ENCODE measurements around the gene ATP5MC2.

DNA sequence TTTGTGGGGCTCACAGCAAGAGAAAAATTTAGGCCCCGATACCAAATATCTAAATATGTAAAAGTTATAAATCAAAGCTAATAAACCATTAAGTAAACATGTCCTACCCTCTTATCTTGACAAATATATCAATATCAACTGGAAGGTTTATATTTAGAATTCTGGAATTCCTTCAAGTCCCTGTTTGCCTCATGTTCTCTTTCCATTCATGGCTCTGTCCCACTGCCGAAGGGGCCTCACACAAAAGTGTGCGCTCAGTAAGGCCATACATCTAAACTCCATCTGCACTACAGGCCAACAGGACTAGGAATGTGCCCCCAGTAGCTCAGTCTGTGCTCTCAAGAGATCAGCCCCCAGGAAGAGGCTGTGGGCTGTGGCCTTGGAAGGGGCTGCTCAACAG, 10.6 kb upstream of the ATP5MC2 start:
- TF ChIP-seq ATF3 (IDR thresholded peaks at IDR 0.05) (no peak), SIN3A (IDR thresholded peaks at IDR 0.05; ENCODE audit: low read depth) (no peak), TCF7L2 (IDR thresholded peaks at IDR 0.05; ENCODE audit: borderline replicate concordance, extremely low read depth, insufficient read depth, insufficient read length) (no peak), EZH2 (IDR thresholded peaks at IDR 0.05) (no peak), CTCF (IDR thresholded peaks at IDR 0.05 in 2 of 3, conservative IDR thresholded peaks at IDR 0.05 in 1 of 3; ENCODE audit: borderline replicate concordance in 1 of 3, insufficient read depth in 1 of 3, low read depth in 2 of 3, low read length in 2 of 3) (no peak), POLR2AphosphoS5 (IDR thresholded peaks at IDR 0.05; ENCODE audit: low read depth, low read length) (no peak), POLR2A (IDR thresholded peaks at IDR 0.05; ENCODE audit: borderline replicate concordance, extremely low read depth, insufficient read depth, insufficient read length) (no peak), JUND (IDR thresholded peaks at IDR 0.05) (no peak), ZNF274 (IDR thresholded peaks at IDR 0.05; ENCODE audit: low read depth, low read length) (no peak), SP1 (IDR thresholded peaks at IDR 0.05; ENCODE audit: low read depth) (no peak), YY1 (IDR thresholded peaks at IDR 0.05; ENCODE audit: extremely low read depth, insufficient replicate concordance, low read depth, low read length) (no peak), MAX (IDR thresholded peaks at IDR 0.05) (no peak)
- TF ChIP-seq, protein P1, sequence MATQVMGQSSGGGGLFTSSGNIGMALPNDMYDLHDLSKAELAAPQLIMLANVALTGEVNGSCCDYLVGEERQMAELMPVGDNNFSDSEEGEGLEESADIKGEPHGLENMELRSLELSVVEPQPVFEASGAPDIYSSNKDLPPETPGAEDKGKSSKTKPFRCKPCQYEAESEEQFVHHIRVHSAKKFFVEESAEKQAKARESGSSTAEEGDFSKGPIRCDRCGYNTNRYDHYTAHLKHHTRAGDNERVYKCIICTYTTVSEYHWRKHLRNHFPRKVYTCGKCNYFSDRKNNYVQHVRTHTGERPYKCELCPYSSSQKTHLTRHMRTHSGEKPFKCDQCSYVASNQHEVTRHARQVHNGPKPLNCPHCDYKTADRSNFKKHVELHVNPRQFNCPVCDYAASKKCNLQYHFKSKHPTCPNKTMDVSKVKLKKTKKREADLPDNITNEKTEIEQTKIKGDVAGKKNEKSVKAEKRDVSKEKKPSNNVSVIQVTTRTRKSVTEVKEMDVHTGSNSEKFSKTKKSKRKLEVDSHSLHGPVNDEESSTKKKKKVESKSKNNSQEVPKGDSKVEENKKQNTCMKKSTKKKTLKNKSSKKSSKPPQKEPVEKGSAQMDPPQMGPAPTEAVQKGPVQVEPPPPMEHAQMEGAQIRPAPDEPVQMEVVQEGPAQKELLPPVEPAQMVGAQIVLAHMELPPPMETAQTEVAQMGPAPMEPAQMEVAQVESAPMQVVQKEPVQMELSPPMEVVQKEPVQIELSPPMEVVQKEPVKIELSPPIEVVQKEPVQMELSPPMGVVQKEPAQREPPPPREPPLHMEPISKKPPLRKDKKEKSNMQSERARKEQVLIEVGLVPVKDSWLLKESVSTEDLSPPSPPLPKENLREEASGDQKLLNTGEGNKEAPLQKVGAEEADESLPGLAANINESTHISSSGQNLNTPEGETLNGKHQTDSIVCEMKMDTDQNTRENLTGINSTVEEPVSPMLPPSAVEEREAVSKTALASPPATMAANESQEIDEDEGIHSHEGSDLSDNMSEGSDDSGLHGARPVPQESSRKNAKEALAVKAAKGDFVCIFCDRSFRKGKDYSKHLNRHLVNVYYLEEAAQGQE (IDR thresholded peaks at IDR 0.05; ENCODE audit: low read depth) = no peak

Measured in HCT116 (cell line).